CD4-positive, alpha-beta T cell (primary cell): ENCODE data around the gene KIF17. TPM values are rescaled to one million over a fixed set of nuclear protein-coding genes. Genes with fewer than 3 reads are reported as not detected.
"Not testable (repeated sequence)": the region's sequence is repeated elsewhere in the genome, so short reads cannot be mapped to it uniquely, and the experiment has no call there.

ENCODE experiments used
- ATAC-seq: fragments of 200-7000 bp; cut with Tn5 transposase; one replicate; pipeline ENCODE4 v1.10.0; 2022; ENCODE audit warnings: mild to moderate bottlenecking; ENCODE audit not compliant: poor library complexity
- CTCF ChIA-PET: fragments of 350-600 bp; sonication (Branson Sonifier 250); formaldehyde crosslinking; loops from one replicate; lab custom pipeline; 2021; ENCODE audit warnings: antibody characterized with exemption, inconsistent platforms; lab: Charles Lee
- POLR2A ChIA-PET: fragments of 350-600 bp; sonication (Branson Sonifier 250); formaldehyde crosslinking; loops from one replicate; lab custom pipeline; 2021; ENCODE audit warnings: antibody characterized with exemption, inconsistent platforms; lab: Charles Lee
- DNase-seq, 14 experiments: peaks; one replicate each; pipeline ENCODE4 v3.0.0-alpha.2; 2013 to 2020; ENCODE audit warnings: mixed read lengths in 2 of 14
- H3K27ac ChIP-seq, 2 donors: one replicate each; pipeline versions ENCODE4 v1.5.1 to v1.7.0; 2013; ENCODE audit warnings: low read length in 2 of 2, low read depth in 1 of 2, mild to moderate bottlenecking in 1 of 2
- H3K27me3 ChIP-seq, 2 experiments: 1 replicate in 1 of 2; 2 replicates in 1 of 2; pipeline versions ENCODE4 v1.6.1 to v1.7.0; 2013; ENCODE audit warnings: low read length in 2 of 2, control low read depth in 1 of 2, mild to moderate bottlenecking in 1 of 2, moderate library complexity in 1 of 2; ENCODE audit not compliant: insufficient read depth in 2 of 2, control insufficient read depth in 1 of 2
- H3K36me3 ChIP-seq: one replicate; pipeline ENCODE4 v1.6.1; 2013; ENCODE audit warnings: low read length, control low read depth; ENCODE audit not compliant: insufficient read depth
- H3K4me1 ChIP-seq: one replicate; pipeline ENCODE4 v1.6.1; 2013; ENCODE audit warnings: low read length, control low read depth; ENCODE audit not compliant: insufficient read depth
- H3K4me3 ChIP-seq: one replicate; pipeline ENCODE4 v1.5.1; 2013; ENCODE audit warnings: mild to moderate bottlenecking, low read length, moderate library complexity
- H3K9me3 ChIP-seq, 2 experiments: 1 replicate in 1 of 2; 2 replicates in 1 of 2; pipeline versions ENCODE4 v1.6.1 to v1.7.0; 2013; ENCODE audit warnings: low read length in 2 of 2, mild to moderate bottlenecking in 2 of 2, control low read depth in 1 of 2, moderate library complexity in 1 of 2; ENCODE audit not compliant: control insufficient read depth in 1 of 2, insufficient read depth in 1 of 2
- H3K27ac Mint-ChIP-seq: one replicate; pipeline ENCODE4 v1.8.0; 2020; ENCODE audit warnings: mixed read lengths
- H3K27me3 Mint-ChIP-seq: one replicate; pipeline ENCODE4 v1.8.0; 2021; ENCODE audit warnings: mixed read lengths
- H3K36me3 Mint-ChIP-seq: one replicate; pipeline ENCODE4 v1.8.0; 2021; ENCODE audit warnings: low read depth, mixed read lengths
- H3K4me1 Mint-ChIP-seq: one replicate; pipeline ENCODE4 v1.8.0; 2021; ENCODE audit warnings: low read depth, mixed read lengths
- H3K4me3 Mint-ChIP-seq: one replicate; pipeline ENCODE4 v1.8.0; 2020; ENCODE audit warnings: mild to moderate bottlenecking, mixed read lengths
- H3K9me3 Mint-ChIP-seq: one replicate; pipeline ENCODE4 v1.8.0; 2020; ENCODE audit warnings: mixed read lengths
- intact Hi-C, 2 experiments: fragments of 100-400 bp; cut with DNase I in 1 of 2; cut with micrococcal nuclease in 1 of 2; formaldehyde crosslinking; loops; one replicate each; pipeline versions ENCODE4 v1.15.1 to v1.9.0; 2023 to 2025; cut with DNase I, micrococcal nuclease
- total RNA-seq, 174 experiments: library from RNA in 2 of 174; stranded (reverse) in 2 of 174; gene quantifications; one replicate each; pipeline ENCODE4 v1.2.3 and lab custom pipeline; 2021 to 2026
- TF ChIP-seq, protein P1 (sequence below): fragments of 200-600 bp; IDR thresholded peaks from one replicate; pipeline ENCODE4 v1.8.0; 2022; ENCODE audit warnings: antibody characterized with exemption, mild to moderate bottlenecking

The KIF17 gene
- total RNA-seq, 2 experiments from 2014 or later = not detected

DNA sequence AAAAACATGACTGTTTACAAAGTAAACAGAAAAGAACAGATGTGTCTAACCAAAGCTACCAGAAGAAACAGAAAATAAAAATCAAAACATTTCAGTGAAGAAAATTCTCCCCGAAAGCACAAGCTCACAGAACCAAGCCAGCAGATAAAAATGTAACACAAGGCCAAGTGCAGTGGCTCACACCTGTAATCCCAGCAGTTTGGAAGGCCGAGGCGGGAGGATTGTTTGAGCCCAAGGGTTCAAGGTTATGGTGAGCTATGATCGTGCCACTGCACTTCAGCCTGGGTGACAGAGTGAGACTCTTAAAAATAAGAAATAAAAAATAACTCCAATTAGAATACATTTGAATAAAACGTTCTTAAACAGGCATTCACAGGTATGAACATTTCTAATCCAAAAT, 37.5 kb downstream of the KIF17 start:
- CTCF ChIA-PET = no interaction called here
- H3K27me3 Mint-ChIP-seq = peaks cover 9% of the 10 kb centered on the region

DNA sequence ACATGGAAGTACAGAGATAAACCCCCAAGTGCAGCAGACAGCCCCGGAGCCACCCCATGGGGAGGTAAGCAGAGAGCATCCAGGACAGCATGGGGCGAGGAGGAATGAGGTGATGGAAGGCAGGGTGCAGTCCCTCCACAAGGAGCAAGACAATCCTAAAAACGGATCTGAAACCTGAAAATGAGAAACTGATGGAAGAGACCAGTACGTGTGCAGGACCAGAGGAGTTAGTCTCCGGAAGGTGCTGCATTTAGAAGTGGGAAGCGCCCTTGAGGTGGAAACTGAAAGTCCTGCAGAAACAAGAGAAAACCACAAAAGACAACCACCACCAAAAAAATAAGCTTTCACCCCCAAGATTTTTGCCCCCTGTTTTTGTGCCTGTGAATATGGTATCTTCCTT, 39.2 kb downstream of the KIF17 start:
- Mint-ChIP-seq H3K4me3 (no peak overlapping the region), H3K27ac (no peak overlapping the region), H3K4me1 (peaks cover 5% of the 10 kb centered on the region), H3K36me3 (no peaks in the 10 kb centered on the region), H3K27me3 (peaks cover 9% of the 10 kb centered on the region), H3K9me3 (no peaks in the 10 kb centered on the region)
- CTCF ChIA-PET = no interaction called here
- TF ChIP-seq, protein P1, sequence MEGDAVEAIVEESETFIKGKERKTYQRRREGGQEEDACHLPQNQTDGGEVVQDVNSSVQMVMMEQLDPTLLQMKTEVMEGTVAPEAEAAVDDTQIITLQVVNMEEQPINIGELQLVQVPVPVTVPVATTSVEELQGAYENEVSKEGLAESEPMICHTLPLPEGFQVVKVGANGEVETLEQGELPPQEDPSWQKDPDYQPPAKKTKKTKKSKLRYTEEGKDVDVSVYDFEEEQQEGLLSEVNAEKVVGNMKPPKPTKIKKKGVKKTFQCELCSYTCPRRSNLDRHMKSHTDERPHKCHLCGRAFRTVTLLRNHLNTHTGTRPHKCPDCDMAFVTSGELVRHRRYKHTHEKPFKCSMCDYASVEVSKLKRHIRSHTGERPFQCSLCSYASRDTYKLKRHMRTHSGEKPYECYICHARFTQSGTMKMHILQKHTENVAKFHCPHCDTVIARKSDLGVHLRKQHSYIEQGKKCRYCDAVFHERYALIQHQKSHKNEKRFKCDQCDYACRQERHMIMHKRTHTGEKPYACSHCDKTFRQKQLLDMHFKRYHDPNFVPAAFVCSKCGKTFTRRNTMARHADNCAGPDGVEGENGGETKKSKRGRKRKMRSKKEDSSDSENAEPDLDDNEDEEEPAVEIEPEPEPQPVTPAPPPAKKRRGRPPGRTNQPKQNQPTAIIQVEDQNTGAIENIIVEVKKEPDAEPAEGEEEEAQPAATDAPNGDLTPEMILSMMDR = no peak
- DNase-seq = peak in 1 of 14 experiments; percentile 30
- POLR2A ChIA-PET = interaction anchor here (0.6 kb wide), 1 partner anchor 72 kb away, joined by 3 read pairs; no protein-coding TSS in a partner anchor
- no peak for ATAC-seq
- Histone ChIP-seq H3K27me3 (peaks cover 0 to 2% of the 10 kb centered on the region in 2 experiments), H3K4me1 (peaks cover 7% of the 10 kb centered on the region), H3K36me3 (no peaks in the 10 kb centered on the region), H3K4me3 (no peak overlapping the region), H3K9me3 (peaks cover 0 to 5% of the 10 kb centered on the region in 2 experiments), H3K27ac (no peak overlapping the region)
- intact Hi-C loops = no loop called here

More for the DNA sequence above, 37.5 kb downstream of the KIF17 start:
- intact Hi-C loops = no loop called here
- H3K4me3 Mint-ChIP-seq = no peak overlapping the region
- POLR2A ChIA-PET = no interaction called here
- ATAC-seq (no peak), DNase-seq (no peak)
- H3K27me3 ChIP-seq = peaks cover 0 to 2% of the 10 kb centered on the region in 2 experiments
- peaks cover 0 to 5% of the 10 kb centered on the region in 2 experiments for H3K9me3 ChIP-seq
- H3K9me3 Mint-ChIP-seq = no peaks in the 10 kb centered on the region
- no peak overlapping the region for H3K27ac Mint-ChIP-seq
- no peaks in the 10 kb centered on the region for H3K36me3 Mint-ChIP-seq
- H3K27ac ChIP-seq = no peak overlapping the region
- peaks cover 9% of the 10 kb centered on the region for H3K4me1 ChIP-seq
- no peak overlapping the region for H3K4me3 ChIP-seq
- H3K36me3 ChIP-seq = no peaks in the 10 kb centered on the region
- TF ChIP-seq, protein P1 = no peak
- H3K4me1 Mint-ChIP-seq = peaks cover 5% of the 10 kb centered on the region

DNA sequence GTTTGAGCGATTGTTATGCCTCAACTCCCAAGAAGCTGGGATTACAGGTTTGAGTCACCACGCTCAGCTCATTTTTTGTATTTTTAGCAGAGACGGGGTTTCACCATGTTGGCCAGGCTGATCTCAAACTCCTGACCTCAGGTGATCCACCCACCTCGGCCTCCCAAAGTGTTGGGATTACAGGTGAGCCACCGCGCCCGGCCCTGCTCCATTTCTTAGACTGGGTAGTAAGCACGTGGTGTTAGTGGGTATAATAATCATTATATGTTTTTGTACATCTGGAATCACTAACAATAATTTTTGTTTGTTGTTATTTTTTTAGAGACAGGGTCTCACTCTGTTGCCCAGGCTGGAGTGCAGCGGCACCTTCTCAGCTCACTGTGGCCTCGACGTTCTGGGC, 44.2 kb downstream of the KIF17 start:
- DNase-seq, POLR2A ChIA-PET, H3K4me3 ChIP-seq, H3K9me3 ChIP-seq, H3K4me1 ChIP-seq, H3K36me3 ChIP-seq, H3K27ac Mint-ChIP-seq, H3K4me3 Mint-ChIP-seq, H3K9me3 Mint-ChIP-seq, H3K36me3 Mint-ChIP-seq, H3K4me1 Mint-ChIP-seq, intact Hi-C loops, ATAC-seq, H3K27me3 ChIP-seq, H3K27ac ChIP-seq: not testable (repeated sequence)
- CTCF ChIA-PET = interaction anchor here (1.1 kb wide), 1 partner anchor 23 kb away, joined by 3 read pairs; no protein-coding TSS in a partner anchor
- H3K27me3 Mint-ChIP-seq = peaks cover 16% of the 10 kb centered on the region

DNA sequence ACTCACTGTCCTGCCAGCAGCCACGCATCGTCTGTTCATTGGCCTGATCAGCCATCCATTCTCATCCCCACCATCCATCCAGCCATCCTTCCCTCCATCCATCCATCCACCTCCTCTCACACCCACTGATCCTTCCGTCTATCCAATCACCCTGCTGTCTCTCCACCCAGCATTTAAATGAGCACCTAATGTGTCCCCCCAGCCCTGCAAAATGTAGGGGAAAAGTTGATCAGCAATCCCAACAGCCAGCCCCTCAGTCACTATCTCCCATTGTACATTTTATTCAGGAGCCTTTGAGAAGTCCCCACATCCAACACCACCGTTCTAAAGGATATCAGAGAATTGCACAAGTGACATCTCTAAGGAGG, 45.6 kb downstream of the KIF17 start:
- peaks cover 16% of the 10 kb centered on the region for H3K27me3 Mint-ChIP-seq
- H3K27ac Mint-ChIP-seq = no peak overlapping the region

More for the DNA sequence above, 45.6 kb downstream of the KIF17 start:
- no peaks in the 10 kb centered on the region for H3K27me3 ChIP-seq
- DNase-seq (no peak), ATAC-seq (no peak)
- ChIA-PET CTCF (no interaction called here), POLR2A (no interaction called here)
- H3K9me3 Mint-ChIP-seq = no peaks in the 10 kb centered on the region
- TF ChIP-seq, protein P1 = no peak
- H3K4me1 ChIP-seq = no peaks in the 10 kb centered on the region
- H3K27ac ChIP-seq = no peak overlapping the region
- intact Hi-C loops = no loop called here
- no peaks in the 10 kb centered on the region for H3K36me3 ChIP-seq
- no peaks in the 10 kb centered on the region for H3K4me1 Mint-ChIP-seq
- no peak overlapping the region for H3K4me3 ChIP-seq
- peak overlapping the region; percentile 42 for H3K4me3 Mint-ChIP-seq
- no peaks in the 10 kb centered on the region for H3K36me3 Mint-ChIP-seq
- no peaks in the 10 kb centered on the region for H3K9me3 ChIP-seq
